Common myeloid progenitor, CD34-positive (primary cell): ENCODE results near the gene RSRC2.
"Not testable (repeated sequence)": the region's sequence is repeated elsewhere in the genome, so short reads cannot be mapped to it uniquely, and the experiment has no call there.

Experiments
- CTCF ChIA-PET: fragments of 350-600 bp; sonication (Branson Sonifier 250); formaldehyde crosslinking; loops from one replicate; lab custom pipeline; 2021; ENCODE audit warnings: antibody characterized with exemption; lab: Charles Lee
- POLR2A ChIA-PET: fragments of 350-600 bp; sonication (Branson Sonifier 250); formaldehyde crosslinking; loops from one replicate; lab custom pipeline; 2021; ENCODE audit warnings: antibody characterized with exemption; lab: Charles Lee
- DNase-seq, 3 donors: peaks; one replicate each; pipeline versions ENCODE4 v3.0.0 to v3.0.0-alpha.2; 2013
- H3K27ac ChIP-seq, 2 experiments: 1 replicate in 1 of 2; 2 replicates in 1 of 2; pipeline ENCODE4 v1.7.0; 2013; ENCODE audit warnings: inconsistent platforms in 2 of 2, low read length in 2 of 2, mild to moderate bottlenecking in 2 of 2, low read depth in 1 of 2, moderate library complexity in 1 of 2; ENCODE audit not compliant: severe bottlenecking in 2 of 2, insufficient read depth in 1 of 2, poor library complexity in 1 of 2
- H3K27me3 ChIP-seq, 5 experiments: replicated peaks in 2 of 5; 1 replicate in 3 of 5; 2 replicates in 2 of 5; pipeline versions ENCODE4 v1.6.1 to v1.7.0; 2013; ENCODE audit warnings: low read length in 4 of 5, mild to moderate bottlenecking in 2 of 5, moderate library complexity in 2 of 5, inconsistent platforms in 1 of 5; ENCODE audit not compliant: insufficient read depth in 5 of 5, control insufficient read depth in 4 of 5
- H3K36me3 ChIP-seq, 4 experiments: 1 replicate in 2 of 4; 2 replicates in 2 of 4; pipeline versions ENCODE4 v1.6.1 to v1.7.0; 2013; ENCODE audit warnings: low read length in 3 of 4, control low read depth in 1 of 4, mild to moderate bottlenecking in 1 of 4; ENCODE audit not compliant: control insufficient read depth in 4 of 4, insufficient read depth in 4 of 4
- H3K4me1 ChIP-seq, 4 experiments: 1 replicate in 3 of 4; 2 replicates in 1 of 4; pipeline versions ENCODE4 v1.6.1 to v1.7.1; 2013; ENCODE audit warnings: low read length in 3 of 4, mild to moderate bottlenecking in 3 of 4, control low read depth in 1 of 4, inconsistent platforms in 1 of 4, moderate library complexity in 1 of 4; ENCODE audit not compliant: control insufficient read depth in 4 of 4, insufficient read depth in 4 of 4; ENCODE audit errors: control extremely low read depth in 1 of 4
- H3K4me3 ChIP-seq, 7 experiments: 1 replicate in 4 of 7; 2 replicates in 3 of 7; pipeline versions ENCODE4 v1.5.1 to v1.7.0; 2013; ENCODE audit warnings: mild to moderate bottlenecking in 7 of 7, low read length in 6 of 7, moderate library complexity in 6 of 7, inconsistent platforms in 2 of 7, low read depth in 2 of 7, control low read depth in 1 of 7; ENCODE audit not compliant: insufficient read depth in 4 of 7, control insufficient read depth in 1 of 7; ENCODE audit errors: extremely low read depth in 1 of 7
- H3K9me3 ChIP-seq, 5 experiments: 1 replicate in 4 of 5; 2 replicates in 1 of 5; pipeline versions ENCODE4 v1.6.1 to v1.7.1; 2013; ENCODE audit warnings: low read length in 4 of 5, mild to moderate bottlenecking in 2 of 5, inconsistent platforms in 1 of 5, low read depth in 1 of 5, moderate library complexity in 1 of 5; ENCODE audit not compliant: control insufficient read depth in 4 of 5, insufficient read depth in 2 of 5; ENCODE audit errors: control extremely low read depth in 1 of 5
- WGBS: methylation state at CpG from one replicate; pipeline ENCODE4 v1.1.5; 2013; ENCODE audit not compliant: insufficient coverage; 5-methylcytosine and 5-hydroxymethylcytosine counted together

RSRC2 gene

GRCh38 chr12:122480753-122481152 is 46.0 kb downstream of the RSRC2 start:
- no peak overlapping the region for H3K27ac ChIP-seq
- CTCF ChIA-PET: interaction anchor here (1.1 to 1.5 kb wide), 2 partner anchors 12 to 62 kb away, joined by 3 to 5 read pairs; no protein-coding TSS in a partner anchor
- 98% methylated on average over 7 of the region's 8 CpGs for WGBS
- DNase-seq: no peak
- H3K9me3 ChIP-seq: no peaks in the 10 kb centered on the region
- peaks cover 27 to 79% (median 51%) of the 10 kb centered on the region in 4 experiments for H3K36me3 ChIP-seq
- POLR2A ChIA-PET: no interaction called here
- no peaks in the 10 kb centered on the region for H3K4me1 ChIP-seq
- no peaks in the 10 kb centered on the region for H3K27me3 ChIP-seq
- H3K4me3 ChIP-seq: no peak overlapping the region

- 100% methylated on average over 2 of the region's 2 CpGs for WGBS
- H3K27ac ChIP-seq: no peak overlapping the region
- H3K4me3 ChIP-seq: no peak overlapping the region
- no peaks in the 10 kb centered on the region for H3K9me3 ChIP-seq
- ChIA-PET CTCF (interaction anchor here (0.9 to 5.3 kb wide), 3 partner anchors 49 to 86 kb away, joined by 3 to 158 read pairs (median 4); no protein-coding TSS in a partner anchor), POLR2A (interaction anchor here (1.0 kb wide), 1 partner anchor 27 kb away, joined by 3 read pairs; no protein-coding TSS in a partner anchor)
- no peaks in the 10 kb centered on the region for H3K27me3 ChIP-seq
- H3K4me1 ChIP-seq: no peaks in the 10 kb centered on the region
- no peak for DNase-seq
- H3K36me3 ChIP-seq: peaks cover 26 to 59% (median 38%) of the 10 kb centered on the region in 4 experiments
These were observed 52.4 kb downstream of the RSRC2 start for GRCh38 chr12:122474324-122474716.

GRCh38 chr12:122473543-122474323 is 53.0 kb downstream of the RSRC2 start:
- H3K9me3 ChIP-seq: no peaks in the 10 kb centered on the region
- H3K36me3 ChIP-seq: peaks cover 25 to 53% (median 36%) of the 10 kb centered on the region in 4 experiments
- no peak for DNase-seq
- ChIA-PET CTCF (interaction anchor here (0.6 to 5.3 kb wide), 10 partner anchors 8 to 151 kb away, joined by 3 to 158 read pairs (median 3); no protein-coding TSS in a partner anchor), POLR2A (interaction anchor here (1.0 kb wide), 1 partner anchor 28 kb away, joined by 3 read pairs; no protein-coding TSS in a partner anchor)
- H3K27ac ChIP-seq: no peak overlapping the region
- no peaks in the 10 kb centered on the region for H3K4me1 ChIP-seq
- H3K4me3 ChIP-seq: no peak overlapping the region
- 93% methylated on average over 11 of the region's 19 CpGs for WGBS
- H3K27me3 ChIP-seq: no peaks in the 10 kb centered on the region

GRCh38 chr12:122471324-122472226 is 55.2 kb downstream of the RSRC2 start:
- peak; percentile 67 to 82 (median 77) for DNase-seq

GRCh38 chr12:122470576-122470975 is 56.2 kb downstream of the RSRC2 start:
- POLR2A ChIA-PET: interaction anchor here (1.4 kb wide), 1 partner anchor 49 kb away, joined by 5 read pairs; the partner anchor contains the start of gene CLIP1
- CTCF ChIA-PET: interaction anchor here (1.0 to 5.3 kb wide), 16 partner anchors 9 to 136 kb away, joined by 3 to 158 read pairs (median 6); no protein-coding TSS in a partner anchor
- H3K27ac ChIP-seq: not testable (repeated sequence)

More at GRCh38 chr12:122471324-122472226, 55.2 kb downstream of the RSRC2 start:
- Histone ChIP-seq H3K27ac (no peak overlapping the region), H3K4me1 (no peaks in the 10 kb centered on the region), H3K9me3 (no peaks in the 10 kb centered on the region), H3K36me3 (peaks cover 15 to 37% (median 24%) of the 10 kb centered on the region in 4 experiments), H3K4me3 (no peak overlapping the region), H3K27me3 (no peaks in the 10 kb centered on the region)
- POLR2A ChIA-PET: interaction anchor here (1.0 to 1.4 kb wide), 3 partner anchors 29 to 72 kb away, joined by 5 to 7 read pairs (median 5); partner anchors contain the start of genes CLIP1 and ZCCHC8
- WGBS: no CpG with 5 or more reads among the region's 3 CpGs
- CTCF ChIA-PET: interaction anchor here (0.5 to 5.3 kb wide), 29 partner anchors 10 to 473 kb away, joined by 3 to 158 read pairs (median 4); no protein-coding TSS in a partner anchor

GRCh38 chr12:122469856-122470255 is 56.9 kb downstream of the RSRC2 start:
- WGBS: 97% methylated on average over 5 of the region's 6 CpGs
- not testable (repeated sequence) for DNase-seq, H3K27ac ChIP-seq, H3K9me3 ChIP-seq, H3K4me3 ChIP-seq, H3K27me3 ChIP-seq, H3K4me1 ChIP-seq
- peaks cover 5 to 20% (median 12%) of the 10 kb centered on the region in 4 experiments for H3K36me3 ChIP-seq
- POLR2A ChIA-PET: interaction anchor here (0.6 kb wide), 1 partner anchor 29 kb away, joined by 5 read pairs; no protein-coding TSS in a partner anchor
- CTCF ChIA-PET: interaction anchor here (1.2 to 5.3 kb wide), 5 partner anchors 66 to 135 kb away, joined by 3 to 158 read pairs (median 10); no protein-coding TSS in a partner anchor

More at GRCh38 chr12:122470576-122470975, 56.2 kb downstream of the RSRC2 start:
- H3K9me3 ChIP-seq, H3K4me1 ChIP-seq, H3K27me3 ChIP-seq, DNase-seq, H3K4me3 ChIP-seq: not testable (repeated sequence)
- H3K36me3 ChIP-seq: peaks cover 11 to 28% (median 17%) of the 10 kb centered on the region in 4 experiments
- 93% methylated on average over 3 of the region's 7 CpGs for WGBS
